Activated CD4-positive, alpha-beta T cell treated with anti-CD3 and anti-CD28 coated beads, Interleukin-10, Interleukin-2, amounts not matched to agents 100 ng/mL and 50 ng/mL, durations not matched to agents 16 hours and 8 hours (primary cell): Measurements from ENCODE around the gene ZNF354C.

ENCODE experiments used
- DNase-seq: peaks from one replicate; pipeline ENCODE4 v3.0.0-alpha.2; 2020

Gene ZNF354C

DNA sequence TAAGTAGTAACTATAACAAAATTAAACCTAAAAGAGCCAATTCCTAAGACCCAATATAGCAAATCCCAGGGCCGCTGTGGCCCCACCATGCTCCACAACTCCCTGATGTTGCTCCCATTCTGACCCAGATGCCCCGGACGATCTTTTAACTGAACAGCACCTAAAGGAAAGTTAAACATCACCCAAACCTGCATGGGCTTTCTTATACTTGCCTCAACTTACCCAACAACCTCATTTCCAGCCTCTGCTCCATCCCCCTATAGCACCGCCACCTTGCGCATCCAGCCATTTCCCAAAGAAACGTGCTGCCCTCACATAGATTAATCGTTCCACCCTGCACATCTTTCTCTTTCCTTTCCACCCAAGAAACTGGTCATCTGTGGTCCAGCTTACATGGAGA is 54.6 kb downstream of the ZNF354C start:
- no peak for DNase-seq

DNA sequence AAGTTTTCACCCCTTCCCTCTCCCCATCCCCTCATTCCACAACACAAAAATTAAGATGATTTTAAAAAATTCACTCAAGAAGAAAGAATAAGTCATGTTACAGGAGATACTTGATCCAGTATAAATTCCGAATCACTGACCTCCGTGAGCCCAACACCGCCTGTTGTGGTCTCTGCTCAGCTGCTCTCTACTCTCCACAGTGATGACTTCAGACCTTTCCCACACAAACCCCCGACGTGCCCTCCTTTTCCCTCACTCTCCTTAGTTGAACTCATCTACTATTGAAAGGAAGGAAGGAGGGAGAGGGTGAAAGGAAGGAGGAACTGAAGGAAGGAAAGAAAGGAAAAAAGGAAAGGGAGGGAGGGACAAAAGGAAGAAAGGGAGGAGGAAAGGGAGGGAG is 55.1 kb downstream of the ZNF354C start:
- no peak for DNase-seq

DNA sequence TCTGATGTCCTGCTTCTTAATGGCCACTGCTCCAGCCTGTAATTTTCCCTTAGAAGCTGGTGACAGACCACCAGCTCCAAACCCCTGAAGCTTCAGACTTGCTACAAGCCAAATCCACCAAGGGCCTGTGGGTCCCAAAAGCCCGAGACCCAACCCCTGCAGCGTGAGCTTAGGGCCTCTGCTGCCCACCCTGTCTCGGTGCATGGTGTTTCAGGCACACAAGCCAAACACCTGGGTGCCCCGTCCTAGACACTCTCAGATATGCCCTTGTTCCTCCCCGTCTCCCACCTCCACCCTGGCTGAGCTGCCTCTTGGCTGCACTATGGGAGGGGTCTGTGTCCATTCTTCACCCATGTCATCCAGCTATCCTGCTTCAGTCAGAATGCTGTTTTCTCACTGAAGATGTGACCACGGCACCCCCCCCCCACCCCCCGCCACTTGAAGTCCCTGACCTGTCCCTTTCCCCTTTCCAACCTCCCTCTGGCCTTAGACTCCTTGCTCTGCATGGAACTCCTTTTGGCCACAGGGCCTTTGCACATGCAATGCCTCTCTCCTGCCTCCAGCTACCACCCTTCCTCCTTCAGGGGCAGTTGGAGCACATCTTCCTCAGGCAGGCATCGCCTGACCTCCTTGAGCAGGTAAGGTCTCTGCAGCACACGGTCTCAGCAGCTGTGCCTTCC is 55.8 kb downstream of the ZNF354C start:
- no peak for DNase-seq

DNA sequence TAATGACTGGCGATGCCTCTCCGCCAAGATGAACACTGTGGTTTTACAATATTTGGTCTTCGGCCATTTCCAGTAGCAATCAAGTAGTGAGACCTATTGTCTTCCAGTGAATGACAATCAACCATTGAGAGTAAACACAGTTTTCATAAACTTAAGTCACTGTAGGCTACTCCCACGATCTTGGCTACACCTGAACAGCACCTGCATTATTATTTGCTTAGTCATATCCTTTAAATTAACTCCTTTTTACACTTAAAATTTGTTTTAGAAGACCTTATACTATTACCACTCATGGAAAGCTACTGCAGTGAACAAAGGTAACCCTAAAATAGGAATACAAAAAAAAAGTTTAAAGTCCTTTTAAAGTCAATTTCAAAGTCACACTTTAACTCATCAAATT is 58.2 kb downstream of the ZNF354C start:
- DNase-seq = no peak

DNA sequence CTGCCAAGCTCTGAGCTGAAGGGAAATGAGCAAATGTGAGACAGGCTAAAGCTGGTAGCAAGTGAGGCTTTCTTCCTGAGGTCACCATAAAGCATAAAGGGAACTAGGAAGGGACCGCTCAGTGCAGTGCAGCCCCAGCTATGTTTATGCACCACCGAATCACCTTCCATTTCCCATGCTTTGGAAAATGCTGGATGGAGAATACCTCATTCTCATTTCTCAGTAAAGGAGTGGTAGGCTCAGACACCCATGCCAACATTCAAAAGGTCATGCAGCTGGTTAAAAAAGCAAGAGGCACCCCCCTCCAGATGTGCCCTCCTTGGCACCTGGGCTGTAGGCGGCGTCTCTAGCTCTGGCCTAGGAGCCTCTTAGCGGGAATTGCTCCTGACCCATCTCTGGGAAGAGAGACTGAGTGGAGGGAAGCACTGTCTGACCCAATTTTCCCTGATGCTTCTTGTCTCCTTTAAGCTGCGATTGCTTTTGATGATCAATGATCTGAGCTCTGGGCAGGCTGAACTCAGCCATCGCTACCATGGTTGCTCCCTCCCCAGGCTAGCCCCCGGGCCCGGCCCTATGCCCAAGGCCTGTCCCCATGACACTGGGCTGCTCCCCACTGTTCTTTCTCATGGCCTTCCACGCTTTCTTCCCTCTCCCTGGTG is 58.7 kb downstream of the ZNF354C start:
- DNase-seq = no peak

DNA sequence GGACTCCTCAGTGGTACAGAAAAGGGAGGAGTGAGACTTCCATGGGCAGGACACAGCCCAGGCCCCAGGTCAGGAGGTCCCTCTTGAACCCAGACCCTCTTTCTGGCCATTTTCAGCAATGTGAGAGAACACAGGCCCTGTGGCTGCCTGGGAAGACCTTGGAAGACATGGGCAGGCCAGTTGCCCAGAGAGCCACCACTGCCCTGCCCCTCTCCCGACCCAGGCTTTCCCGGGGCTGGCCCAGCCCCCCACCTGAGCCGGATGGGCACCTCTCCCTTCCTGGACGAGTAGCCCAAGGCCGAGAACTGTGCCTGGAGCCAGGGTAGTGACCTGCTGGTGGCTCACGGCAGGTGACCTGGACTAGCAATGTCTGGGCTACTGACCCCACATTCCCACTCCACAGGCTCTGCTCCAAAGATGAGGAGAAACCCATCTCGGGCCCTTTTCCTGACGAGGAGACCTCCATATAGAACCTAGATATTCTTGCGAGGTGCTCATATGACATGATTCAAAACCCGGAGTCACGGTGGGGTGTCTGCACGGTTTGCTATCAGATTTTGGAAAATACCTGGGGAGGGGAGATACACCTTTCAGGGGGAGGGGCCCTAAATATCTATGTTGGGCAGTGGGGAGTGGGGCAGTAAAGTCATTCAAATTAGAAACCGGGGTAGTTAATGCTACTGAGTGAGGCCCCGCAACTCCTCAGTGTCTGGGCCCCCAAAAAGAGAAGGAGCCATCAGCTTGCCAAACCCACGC is 59.4 kb downstream of the ZNF354C start:
- no peak for DNase-seq

DNA sequence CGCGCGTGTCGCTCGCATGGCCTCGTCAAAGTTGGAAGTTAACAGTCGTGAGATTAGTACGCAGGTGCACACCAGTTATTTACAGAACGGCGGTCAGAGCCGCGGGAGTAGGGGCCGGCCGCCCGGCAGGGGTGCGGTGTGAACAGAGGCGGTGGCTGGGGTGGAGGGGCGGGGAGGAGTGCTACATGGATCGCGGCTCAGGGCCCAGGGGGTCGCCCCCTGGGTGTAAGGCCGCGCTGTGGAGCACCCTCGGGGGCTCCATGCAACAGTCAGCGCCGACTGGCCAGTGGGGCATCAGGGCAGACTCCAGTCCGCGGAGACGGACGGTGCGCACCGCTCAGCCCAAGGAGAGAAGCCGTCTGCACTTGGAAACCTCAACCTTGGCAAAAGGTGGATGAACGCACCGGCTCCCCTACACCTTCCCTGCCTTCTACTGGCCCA is 60.3 kb downstream of the ZNF354C start:
- no peak for DNase-seq

DNA sequence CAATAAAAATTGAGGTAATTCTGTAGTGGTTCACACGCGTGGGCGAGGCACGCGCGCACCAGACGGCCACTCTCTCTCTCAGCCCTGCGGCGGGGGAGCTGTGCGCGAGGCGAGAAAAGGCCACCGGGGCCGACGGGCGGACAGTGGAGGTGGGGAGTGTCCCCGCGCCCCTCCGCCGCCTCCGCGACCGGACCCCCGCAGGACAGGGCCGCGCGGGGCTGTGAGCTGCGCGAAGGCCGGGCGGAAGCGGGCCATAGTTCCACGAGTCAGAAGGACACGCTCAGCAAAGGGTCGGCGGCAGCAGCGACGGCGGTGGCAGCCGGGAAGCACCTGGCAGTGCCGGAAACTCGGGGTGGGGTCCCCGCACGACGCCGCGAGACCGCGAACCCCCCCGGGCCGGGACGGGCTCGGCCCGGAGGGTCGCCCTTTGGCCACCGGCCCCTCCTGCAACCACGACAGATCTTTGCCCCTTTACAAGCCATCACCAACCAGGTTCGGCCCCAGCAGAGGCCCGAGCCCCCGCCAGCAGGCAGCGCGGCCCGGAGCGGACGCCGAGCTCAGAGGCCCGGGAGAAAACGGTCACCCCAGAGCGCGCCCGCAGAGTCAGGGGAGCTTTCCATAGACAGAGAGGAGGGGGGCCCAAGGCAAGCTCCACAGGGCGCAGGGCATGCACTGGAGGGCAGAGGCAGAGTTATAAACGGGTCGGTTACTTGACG is 60.9 kb downstream of the ZNF354C start:
- no peak for DNase-seq

DNA sequence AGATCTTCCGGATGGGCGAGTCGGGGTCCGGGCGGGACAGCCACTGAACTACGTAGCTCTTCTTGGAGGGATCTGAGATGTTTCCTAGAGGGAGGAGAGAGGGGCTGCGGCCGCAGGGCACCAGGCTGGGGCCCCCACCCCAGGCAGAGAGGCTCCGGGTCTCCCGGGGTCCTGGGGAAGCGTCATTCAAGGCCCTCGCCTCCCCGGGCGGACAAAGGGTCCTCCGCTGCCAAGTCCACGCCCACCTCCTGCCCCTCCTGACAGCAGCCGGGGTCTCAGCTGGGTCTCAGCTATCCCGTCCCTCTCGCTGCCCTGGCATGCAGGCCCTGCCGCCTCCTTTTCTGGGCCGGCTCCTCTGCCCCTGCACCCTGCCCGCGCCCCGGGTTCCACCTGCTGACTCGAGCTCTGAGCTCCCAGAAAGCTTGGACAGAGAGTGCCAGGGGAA is 61.5 kb downstream of the ZNF354C start:
- no peak for DNase-seq

DNA sequence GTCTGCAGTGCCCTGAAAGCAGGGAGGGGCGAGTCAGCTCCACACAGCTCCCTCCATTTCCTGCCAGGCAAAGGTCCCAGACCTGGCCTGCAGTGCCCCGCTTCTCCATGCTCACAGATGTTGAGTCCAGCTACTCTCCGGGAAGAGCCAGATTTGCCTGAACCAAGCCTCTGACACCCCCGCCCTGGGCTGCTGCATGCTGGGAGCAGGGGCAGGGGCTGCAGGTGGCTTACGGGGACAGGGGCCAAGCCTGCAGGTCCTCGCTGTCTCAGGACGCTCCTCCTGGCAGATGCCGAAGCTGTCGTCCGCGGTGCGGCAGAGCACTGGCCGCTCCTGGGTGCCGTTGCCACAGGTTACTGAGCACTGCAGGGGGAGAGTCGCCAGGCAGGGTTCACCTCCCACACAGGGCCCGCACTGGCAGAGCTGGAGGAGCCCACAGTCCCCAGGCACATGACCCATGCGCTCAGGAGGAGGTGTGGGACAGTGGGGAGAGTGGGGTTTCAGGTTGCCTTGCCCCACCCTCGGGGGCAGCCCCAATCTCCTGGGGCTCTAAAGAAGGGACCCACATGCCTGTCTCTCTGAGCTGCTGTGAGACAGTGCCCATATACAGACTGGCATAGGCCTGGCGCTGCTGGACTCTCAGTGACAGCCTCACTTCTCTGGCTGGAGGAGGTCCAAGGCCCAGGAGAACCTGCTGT is 62.4 kb downstream of the ZNF354C start:
- DNase-seq = no peak

DNA sequence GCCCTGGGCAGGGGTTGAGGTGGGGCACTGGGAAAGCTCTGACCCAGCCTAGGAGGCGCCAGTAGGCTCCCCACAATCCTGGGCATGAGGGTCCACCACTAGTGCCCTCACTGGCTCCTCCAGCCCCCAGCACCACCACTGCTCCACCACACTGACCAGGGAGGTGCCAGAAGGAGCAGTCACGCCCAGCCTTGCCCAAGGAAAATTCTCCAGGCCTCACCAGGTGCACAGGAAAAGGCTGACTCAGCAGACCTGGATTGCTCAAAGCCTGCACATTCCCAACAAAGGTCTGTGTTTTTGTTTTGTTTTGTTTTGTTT is 62.9 kb downstream of the ZNF354C start:
- no peak for DNase-seq

DNA sequence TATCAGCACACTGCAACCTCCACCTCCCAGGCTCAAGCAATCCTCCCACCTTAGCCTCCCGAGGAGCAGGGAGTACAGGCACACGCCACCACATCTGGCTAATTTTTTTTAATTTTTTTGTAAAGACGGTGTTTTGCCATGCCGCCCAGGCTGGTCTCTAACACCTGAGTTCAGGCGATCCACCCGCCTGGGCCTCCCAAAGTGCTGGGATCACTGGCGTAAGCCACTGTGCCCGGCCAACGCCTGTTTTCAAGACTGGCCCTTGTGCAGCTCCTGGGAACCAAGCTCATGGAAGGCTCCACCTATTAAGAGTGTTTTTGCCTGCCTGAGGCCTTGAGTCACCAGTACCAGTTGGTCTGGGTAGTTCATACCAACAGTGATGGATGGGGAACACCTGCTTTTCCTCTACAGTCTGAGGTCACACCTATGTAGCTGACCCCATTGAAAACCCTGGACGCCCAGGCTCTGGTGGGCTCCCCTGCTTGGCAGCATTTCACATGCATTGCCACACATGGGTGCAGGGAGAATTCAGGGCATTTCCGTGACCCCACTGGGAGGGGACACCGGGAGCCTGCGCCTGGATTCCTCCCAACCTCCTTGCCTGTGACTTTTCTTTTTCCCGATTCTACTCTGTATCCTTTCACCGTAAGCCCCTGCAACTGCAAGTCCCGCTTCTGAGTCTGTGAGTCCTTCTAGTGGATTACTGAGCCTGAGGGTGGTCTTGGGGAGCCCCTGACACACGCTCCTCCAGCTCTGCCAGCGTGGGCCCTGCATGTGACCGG is 63.5 kb downstream of the ZNF354C start:
- DNase-seq = no peak

DNA sequence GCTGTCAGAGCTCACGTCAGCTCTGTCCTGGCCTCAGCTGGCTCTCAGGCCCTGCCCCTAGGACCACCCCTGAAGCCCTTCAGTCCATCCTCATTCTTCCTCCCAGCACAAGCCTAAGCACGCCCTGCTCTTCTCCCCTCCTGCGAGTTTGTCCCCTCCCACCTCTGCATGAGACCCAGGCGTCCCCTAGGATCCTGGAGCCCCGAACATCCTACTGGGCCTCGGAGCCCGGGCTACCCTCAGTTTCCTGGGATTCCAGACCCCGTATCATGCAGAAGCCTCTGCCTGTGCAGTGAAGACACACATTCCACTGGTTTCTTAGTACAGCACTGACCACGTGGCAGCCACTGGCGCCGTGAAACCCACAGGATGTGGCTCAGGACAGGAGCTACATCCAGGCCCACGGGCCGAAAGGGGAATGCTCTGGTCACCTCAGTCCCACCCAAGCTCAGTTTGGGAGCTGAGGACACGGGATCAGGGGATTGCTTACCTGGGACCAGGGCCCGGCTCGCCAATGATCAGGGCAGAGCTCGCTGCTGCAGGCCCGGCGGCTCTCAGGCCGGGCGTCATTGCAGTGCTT is 64.2 kb downstream of the ZNF354C start:
- no peak for DNase-seq

DNA sequence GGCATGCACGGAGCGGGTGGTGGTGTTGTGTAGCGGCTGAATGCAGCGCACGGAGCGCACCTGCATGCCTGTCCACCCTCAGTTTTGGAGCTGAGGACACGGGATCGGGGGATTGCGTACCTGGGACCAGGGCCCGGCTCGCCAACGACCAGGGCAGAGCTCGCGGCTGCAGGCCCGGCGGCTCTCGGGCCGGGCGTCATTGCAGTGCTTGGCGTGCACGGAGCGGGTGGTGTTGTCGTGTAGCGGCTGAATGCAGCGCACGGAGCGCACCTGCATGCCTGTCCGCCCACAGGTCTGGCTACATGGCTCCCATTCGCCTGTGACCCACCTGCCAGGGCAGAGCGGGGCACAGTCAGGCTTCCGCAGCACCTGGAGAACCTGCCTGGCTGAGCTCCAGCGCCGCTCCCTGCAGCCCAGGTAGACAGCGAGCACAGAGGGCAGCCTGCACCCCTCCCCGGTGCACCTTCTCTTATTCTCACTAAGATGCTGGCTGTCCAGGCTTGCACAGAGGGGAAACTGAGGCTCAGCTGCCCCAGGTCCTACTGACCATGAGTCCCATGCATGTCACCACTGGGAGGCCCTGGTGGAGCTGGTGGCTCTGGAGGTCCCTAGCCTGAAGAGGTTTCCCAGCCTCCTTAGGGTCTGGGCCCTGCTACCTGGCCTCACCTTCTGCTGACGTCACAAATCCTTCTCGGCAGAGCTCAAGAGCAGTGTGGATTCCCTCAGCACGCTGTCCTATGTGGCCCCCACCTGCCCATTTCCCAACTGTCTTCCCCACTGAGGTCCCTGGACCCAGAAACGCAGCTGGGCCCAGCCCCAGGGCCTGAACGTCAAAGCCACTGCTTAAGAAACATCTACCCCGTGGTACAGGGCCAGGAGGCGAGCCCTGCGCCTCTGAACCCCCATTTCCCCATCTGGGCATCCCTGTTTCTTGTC is 64.9 kb downstream of the ZNF354C start:
- no peak for DNase-seq

DNA sequence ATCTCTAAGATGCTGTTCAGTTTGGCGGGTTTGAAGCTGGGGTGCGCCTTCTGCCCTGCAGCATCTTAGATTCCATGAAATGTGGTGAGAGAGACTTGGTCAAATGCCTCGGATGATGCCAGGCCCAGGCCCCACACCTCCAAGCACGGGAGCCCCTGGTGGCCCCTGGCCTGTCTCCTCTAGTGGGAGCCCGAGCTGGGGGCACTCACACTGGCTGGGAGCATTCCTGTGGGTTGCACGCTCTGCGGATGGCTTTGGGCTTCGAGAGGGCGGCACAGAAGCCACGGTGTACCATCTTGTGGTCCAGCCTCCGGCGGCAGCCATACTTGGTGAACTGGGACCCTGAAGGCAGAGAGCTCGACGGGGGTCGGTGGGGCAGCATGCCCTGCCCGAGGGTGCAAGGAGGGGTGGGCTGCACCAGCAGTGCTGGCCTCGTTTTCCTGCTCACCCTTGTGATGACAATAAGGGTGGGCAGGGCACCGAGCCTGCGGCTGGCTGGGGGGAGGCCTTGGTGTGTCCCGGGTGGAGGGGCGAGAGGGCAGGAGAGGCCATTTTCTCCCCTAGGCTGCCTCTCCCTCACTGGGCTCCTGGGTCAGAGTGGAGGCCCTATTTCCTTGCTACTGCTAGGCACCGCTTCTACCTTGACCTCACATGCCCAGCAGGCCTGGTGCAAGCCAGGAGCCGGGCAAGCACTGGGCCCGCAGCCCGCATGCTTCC is 65.8 kb downstream of the ZNF354C start:
- DNase-seq = no peak

DNA sequence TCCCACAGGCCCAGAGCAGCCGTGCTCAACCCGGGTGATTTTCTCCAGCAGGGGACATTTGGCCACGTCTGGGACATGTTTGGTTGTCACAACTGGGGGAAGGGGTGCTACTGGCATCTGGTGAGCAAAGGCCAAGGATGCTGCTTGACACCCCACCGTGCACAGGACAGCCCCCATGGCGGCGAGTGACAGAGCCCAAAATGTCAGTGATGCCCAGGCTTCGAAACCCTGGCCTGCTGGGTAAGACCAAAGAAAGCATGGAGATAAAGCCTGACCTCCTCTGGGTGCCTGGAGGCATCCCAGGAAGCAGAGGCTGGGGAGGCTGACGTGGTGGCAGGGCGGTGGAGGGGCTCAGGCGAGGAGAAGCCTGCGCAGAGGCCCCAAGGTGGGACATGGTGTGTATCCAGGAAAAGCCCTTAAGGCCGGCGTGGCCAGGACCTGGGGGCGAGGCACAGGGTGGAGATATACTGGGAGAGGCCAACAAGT is 66.4 kb downstream of the ZNF354C start:
- DNase-seq = no peak

DNA sequence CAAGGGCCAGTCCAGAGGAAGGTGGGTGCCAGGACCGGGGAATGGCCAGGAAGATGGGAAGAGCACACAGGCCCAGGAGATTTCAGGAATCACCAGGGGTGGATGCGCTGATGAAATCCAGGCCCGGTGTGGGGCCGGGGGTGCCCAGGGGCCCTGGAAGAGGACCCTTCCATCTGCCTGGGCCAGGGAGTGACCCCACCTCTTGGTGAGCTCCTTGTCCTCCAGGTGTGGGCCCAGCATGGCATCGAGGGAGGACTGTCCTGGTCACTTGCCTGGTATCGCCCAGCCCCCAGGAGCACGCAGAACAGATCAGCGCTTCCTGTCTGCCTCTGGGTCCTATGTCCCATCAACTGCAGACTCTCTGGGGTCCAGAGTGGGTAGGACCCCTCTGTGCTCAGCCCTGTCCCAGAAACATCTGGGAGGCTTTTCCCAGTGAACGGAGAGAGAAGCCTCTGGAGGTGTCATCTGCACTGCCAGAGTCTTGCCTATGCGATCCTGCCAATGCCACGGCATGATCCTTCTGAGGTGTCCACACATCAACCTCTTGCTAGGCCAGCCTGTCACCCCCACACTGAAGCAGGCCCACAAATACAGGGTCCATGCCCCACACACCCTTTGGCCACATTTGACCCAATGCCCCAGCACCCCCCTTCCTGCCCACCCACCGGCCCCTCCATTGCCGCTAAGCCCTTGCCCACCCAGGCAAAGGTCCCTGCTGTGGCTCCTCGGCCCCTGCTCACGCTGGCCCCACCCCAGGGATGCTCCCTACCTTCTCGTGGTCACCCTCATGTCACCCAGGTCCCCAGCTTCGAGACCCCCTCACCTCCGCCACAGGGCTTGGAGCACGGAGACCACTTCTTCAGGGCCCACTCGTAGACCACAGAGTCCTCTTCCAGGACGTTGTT is 67.2 kb downstream of the ZNF354C start:
- DNase-seq = no peak

DNA sequence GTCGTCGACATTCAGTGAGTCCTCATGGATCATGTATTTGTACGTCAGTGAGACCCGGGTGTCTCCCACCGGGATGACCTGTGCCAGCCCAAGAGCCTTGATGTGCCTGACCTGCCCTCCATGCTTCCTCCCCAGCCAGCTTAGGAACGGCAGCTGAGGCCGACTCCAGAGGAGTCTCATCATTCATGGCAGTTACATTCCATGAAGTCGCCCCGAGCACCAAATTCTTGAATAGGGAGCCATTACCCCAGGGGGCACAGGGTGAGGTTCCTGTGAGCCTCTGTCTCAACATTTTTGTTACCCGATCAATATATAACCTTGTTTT is 67.8 kb downstream of the ZNF354C start:
- no peak for DNase-seq

DNA sequence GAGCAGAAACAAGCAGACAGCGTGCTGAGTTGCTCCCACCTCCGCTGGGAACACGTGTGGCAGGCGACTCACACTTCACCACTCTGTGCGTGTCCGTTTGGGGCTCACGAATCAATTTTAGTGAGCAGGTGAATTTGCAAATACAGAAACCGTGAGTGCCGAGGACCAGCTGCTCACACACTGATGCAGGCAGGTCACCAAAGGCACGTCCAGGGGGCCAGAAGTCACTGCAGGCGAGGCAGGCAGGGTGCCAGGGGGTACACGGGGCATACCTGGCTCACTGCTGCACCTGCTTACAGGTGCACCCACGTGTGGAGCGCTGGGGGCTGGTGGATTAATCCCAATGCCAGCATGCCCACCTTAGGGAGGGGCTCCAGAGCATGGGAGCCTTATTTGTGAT is 68.8 kb downstream of the ZNF354C start:
- DNase-seq = no peak
